Epidermal melanocyte (primary cell): ENCODE measurements around the gene COMMD4.
"Not testable (repeated sequence)": the region's sequence is repeated elsewhere in the genome, so short reads cannot be mapped to it uniquely, and the experiment has no call there.

ENCODE experiments used
- DNase-seq: peaks from one replicate; pipeline ENCODE4 v3.0.0; 2011; ENCODE audit warnings: low spot score; ENCODE audit not compliant: insufficient read length

COMMD4 gene

GRCh38 chr15:75371901-75372688 is 36.2 kb downstream of the COMMD4 start:
- no peak for DNase-seq

- DNase-seq, result no peak
Observed at GRCh38 chr15:75380773-75381172, 44.9 kb downstream of the COMMD4 start.

DNA sequence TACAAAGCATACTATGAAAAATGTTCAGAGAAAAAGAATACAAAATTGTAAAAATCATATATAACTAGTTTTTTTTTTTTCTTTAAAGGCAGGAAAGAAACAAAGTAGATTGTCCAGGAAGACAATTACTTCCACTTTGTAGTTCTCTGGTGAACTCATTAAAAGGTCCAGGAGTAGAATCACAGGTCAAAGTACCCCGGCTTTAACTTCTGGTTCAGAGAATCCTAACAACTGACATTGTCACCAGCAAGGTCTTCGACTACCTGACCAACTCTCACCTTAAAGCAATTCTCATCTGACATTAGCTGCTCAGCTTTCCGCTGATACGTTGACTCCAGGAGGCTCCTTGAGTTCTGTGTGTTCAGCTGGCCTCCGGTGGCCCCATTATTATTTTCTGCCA is 48.1 kb downstream of the COMMD4 start:
- not testable (repeated sequence) for DNase-seq
